Ovary (tissue), 3 donors: ENCODE results near the gene N4BP2L1.

Source experiments
- EP300 ChIP-seq: sonication (generic); formaldehyde crosslinking; IDR thresholded peaks from one replicate; pipeline ENCODE4 v1.6.1; 2017; ENCODE audit warnings: antibody characterized with exemption
- POLR2A ChIP-seq: fragments of 450-650 bp; IDR thresholded peaks from one replicate; pipeline ENCODE4 v1.6.1; 2017; ENCODE audit warnings: antibody characterized with exemption, mild to moderate bottlenecking, moderate library complexity
- TF ChIP-seq, protein P1 (sequence below), 3 donors: fragments of 450-650 bp in 2 of 3; fragments of 200-600 bp in 1 of 3; IDR thresholded peaks; one replicate each; pipeline versions ENCODE4 v1.5.1 to v1.8.0; 2016 to 2022; ENCODE audit warnings: antibody characterized with exemption in 3 of 3, mild to moderate bottlenecking in 1 of 3
- donor health status: DM: no; HTN: no; CAD: no.

DNA sequence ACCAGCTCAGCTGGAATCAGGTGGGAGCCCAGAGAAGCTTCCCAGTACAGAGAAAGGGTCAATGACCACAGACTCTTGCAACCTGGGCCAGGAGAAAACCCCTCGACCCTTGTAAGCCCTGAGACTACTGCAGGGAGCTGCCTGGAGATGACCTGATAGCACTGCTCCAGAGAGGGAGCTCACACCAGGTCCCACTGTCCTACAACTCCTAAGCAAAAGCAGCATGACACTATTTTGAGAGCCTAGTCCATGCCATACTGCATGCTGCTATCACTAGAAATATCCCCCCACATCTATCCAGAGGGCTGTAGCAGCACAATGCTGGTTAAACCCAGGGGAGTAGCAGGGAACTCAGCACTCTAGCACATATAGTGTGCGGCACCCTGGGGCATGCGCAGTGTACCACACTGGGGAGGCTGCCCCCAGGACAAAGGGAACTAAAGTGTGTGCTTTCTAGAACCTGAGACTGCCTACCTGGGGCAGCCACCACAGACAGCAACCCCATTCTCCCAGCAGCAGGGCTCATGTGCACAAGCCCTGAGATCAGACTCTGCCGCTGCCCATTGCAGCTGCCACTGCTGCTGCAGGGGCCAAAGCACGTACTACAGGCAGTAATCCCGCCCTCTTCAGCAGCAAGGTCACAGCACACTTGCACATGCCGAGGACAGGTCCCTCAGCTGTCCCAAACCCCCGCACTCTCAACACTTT lies 27.1 kb upstream of the N4BP2L1 start:
- TF ChIP-seq POLR2A (no peak), EP300 (no peak)
- TF ChIP-seq, protein P1, sequence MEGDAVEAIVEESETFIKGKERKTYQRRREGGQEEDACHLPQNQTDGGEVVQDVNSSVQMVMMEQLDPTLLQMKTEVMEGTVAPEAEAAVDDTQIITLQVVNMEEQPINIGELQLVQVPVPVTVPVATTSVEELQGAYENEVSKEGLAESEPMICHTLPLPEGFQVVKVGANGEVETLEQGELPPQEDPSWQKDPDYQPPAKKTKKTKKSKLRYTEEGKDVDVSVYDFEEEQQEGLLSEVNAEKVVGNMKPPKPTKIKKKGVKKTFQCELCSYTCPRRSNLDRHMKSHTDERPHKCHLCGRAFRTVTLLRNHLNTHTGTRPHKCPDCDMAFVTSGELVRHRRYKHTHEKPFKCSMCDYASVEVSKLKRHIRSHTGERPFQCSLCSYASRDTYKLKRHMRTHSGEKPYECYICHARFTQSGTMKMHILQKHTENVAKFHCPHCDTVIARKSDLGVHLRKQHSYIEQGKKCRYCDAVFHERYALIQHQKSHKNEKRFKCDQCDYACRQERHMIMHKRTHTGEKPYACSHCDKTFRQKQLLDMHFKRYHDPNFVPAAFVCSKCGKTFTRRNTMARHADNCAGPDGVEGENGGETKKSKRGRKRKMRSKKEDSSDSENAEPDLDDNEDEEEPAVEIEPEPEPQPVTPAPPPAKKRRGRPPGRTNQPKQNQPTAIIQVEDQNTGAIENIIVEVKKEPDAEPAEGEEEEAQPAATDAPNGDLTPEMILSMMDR (IDR thresholded peaks at IDR 0.05): no peak
